Fibroblast of the aortic adventitia (primary cell): ENCODE results near the gene SPEG. TPM values are rescaled to one million over a fixed set of nuclear protein-coding genes. Genes with fewer than 3 reads are reported as not detected.
A peak's percentile ranks its signal among the peaks of the same experiment; 100 is the strongest.

Source experiments
- DNase-seq: peaks from one replicate; pipeline ENCODE4 v3.0.0-alpha.2; 2010; ENCODE audit warnings: low read depth
- H3K4me3 ChIP-seq: 2 replicates; pipeline ENCODE4 v1.5.1; 2011; ENCODE audit warnings: low read depth, mild to moderate bottlenecking, control low read depth, low read length, moderate library complexity
- CTCF ChIP-seq: IDR thresholded peaks from 2 replicates; pipeline ENCODE4 v1.5.1; 2011; ENCODE audit warnings: mild to moderate bottlenecking, low read length, control low read depth, inconsistent platforms; ENCODE audit not compliant: insufficient read depth
- total RNA-seq: library from RNA; depleted of rRNA; stranded (reverse); fragments of >200 nt; gene quantifications from 2 replicates; pipeline ENCODE4 v1.2.3, GENCODE V29; 2012; ENCODE audit warnings: low replicate concordance

SPEG gene
- total RNA-seq, 1 donor = 22.7 TPM

- no peak overlapping the region for H3K4me3 ChIP-seq
- no peak for DNase-seq
- peak; percentile 4 for TF ChIP-seq CTCF
Measured at GRCh38 chr2:219490186-219490585, 55.5 kb downstream of the SPEG start.

GRCh38 chr2:219490600-219491130 is 56.0 kb downstream of the SPEG start:
- DNase-seq = no peak
- H3K4me3 ChIP-seq = no peak overlapping the region
- no peak for TF ChIP-seq CTCF

GRCh38 chr2:219491278-219491963 is 56.8 kb downstream of the SPEG start:
- no peak for TF ChIP-seq CTCF
- H3K4me3 ChIP-seq = no peak overlapping the region
- no peak for DNase-seq

GRCh38 chr2:219492575-219492974 is 57.9 kb downstream of the SPEG start:
- no peak for TF ChIP-seq CTCF
- DNase-seq = no peak
- no peak overlapping the region for H3K4me3 ChIP-seq

GRCh38 chr2:219493086-219493485 is 58.4 kb downstream of the SPEG start:
- H3K4me3 ChIP-seq = no peak overlapping the region
- no peak for DNase-seq
- TF ChIP-seq CTCF = no peak

GRCh38 chr2:219494952-219495530 is 60.4 kb downstream of the SPEG start:
- no peak for DNase-seq
- TF ChIP-seq CTCF = no peak
- H3K4me3 ChIP-seq = no peak overlapping the region
